ENCODE measurements around the gene ARFGAP1.

ARFGAP1 gene

DNA sequence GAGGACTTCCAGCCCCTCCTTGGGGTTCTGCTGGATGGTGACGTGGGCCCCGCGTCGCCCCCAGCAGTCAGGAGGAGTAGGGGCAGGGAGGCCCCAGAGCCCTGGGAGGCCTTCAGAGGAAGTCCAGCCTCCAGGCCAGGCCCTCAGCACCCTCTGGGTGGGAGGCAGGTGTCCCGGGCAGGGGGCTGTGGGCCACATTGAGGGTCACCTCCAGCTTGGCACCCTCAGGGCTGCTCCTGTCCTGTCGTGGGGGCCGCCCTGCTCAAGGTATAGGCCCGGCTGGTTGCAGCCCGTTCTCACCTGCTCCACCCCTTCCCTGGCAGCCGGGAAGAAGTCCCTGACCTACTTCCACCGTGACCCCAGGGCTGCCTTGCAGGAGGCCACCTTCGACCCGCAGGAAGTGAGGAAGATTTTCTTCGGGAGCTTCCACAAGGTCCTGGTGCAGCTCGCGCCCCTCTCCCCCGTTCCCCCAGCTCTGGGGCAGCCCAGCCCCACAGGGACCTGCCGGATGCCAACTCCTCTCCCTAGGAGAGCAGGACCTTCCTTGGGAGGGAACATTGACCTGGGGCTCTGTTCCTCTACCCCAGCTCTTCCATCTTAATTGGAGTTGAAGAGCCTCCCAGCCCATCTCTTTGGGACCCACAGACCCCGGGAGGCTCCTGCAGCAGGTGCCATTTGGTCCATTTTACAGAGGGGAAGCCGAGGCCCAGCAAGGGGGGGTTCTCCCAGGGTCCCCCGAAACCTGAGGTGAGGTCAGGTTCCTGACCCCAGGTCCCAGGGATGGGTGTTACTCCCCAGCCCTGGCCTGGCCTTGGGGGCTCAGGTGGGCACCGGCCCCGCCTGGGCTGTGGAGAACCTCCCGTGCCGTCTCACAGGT, 46.8 kb downstream of the ARFGAP1 start:
- no peak for DNase-seq (ENCODE audit: low read depth in 2 of 2)

DNA sequence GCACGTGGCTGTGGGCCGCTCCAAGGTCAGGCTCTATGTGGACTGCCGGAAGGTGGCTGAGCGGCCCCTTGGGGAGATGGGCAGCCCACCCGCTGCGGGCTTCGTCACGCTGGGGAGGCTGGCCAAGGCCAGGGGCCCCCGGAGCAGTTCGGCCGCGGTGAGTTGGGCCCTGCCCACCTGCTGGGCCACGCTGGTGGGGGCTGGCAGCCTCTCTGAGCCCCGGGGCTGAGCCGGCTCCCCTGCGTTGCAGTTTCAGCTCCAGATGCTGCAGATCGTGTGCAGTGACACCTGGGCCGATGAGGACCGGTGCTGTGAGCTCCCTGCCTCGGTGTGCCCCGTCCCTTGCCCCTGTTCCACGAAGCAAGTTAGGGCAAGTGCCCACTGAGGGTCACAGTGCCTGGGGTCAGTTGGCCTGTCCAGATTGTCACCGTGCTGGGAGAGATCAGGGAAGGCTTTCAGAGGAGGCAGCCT, 47.5 kb downstream of the ARFGAP1 start:
- no peak for DNase-seq (ENCODE audit: low read depth in 2 of 2)

DNA sequence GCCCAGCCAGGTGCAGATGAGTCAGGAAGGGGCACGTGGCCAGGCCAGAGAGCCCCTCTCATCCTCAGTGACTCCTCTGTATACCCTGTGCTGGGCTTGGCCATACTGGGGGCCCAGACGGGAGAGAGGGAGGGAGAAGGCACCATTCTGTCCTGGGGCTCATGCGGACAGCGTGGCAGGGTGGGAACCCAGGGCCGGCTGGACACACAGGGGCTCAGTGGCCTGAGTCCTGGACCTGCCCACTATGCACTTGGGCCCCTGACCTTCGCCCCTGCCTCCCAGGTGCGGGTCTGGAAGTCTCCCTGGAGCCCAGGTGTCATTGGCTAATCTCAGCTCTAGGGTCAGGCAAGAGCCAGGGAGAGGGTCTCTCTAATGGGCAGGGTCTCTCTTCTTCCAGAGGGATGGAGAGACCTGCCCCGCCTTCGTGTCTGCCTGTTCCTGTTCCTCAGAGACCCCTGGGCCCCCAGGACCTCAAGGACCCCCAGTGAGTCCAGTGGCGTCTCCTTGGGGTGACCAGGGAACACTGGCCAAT, 48.1 kb downstream of the ARFGAP1 start:
- no peak for DNase-seq (ENCODE audit: low read depth in 2 of 2)

DNA sequence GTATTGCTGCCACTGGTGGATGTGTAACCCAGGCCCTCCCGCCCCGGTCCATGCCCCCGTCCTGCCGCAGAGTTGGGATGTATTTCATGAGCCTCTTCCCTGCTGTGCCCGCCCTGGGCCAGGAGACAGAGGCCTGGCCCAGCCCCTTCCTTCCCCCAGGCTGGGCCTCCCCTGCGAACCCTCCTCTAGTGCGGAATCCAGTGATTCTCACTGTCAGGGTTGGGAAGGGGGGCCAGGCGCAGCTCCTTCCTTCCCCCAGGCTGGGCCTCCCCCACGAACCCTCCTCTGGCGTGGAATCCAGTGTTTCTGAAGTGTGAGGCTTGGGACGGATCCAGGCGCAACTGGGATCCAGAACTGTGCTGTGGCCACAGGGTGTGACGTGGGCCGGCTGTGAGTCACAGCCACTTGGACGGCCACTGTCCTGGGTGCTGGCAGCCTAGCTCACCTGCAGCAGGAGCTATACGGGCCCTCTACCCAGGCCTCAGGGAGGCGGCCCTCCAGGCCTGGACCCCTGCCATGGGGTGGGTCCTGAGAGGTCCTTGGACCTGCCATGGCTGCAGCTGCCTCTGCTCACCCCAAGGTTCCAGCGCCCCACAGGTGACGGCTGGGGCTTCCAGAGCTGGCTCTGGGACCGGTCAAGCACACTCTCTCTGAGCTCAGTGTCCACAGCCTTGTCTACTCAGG, 48.7 kb downstream of the ARFGAP1 start:
- no peak for DNase-seq (ENCODE audit: low read depth in 2 of 2)

DNA sequence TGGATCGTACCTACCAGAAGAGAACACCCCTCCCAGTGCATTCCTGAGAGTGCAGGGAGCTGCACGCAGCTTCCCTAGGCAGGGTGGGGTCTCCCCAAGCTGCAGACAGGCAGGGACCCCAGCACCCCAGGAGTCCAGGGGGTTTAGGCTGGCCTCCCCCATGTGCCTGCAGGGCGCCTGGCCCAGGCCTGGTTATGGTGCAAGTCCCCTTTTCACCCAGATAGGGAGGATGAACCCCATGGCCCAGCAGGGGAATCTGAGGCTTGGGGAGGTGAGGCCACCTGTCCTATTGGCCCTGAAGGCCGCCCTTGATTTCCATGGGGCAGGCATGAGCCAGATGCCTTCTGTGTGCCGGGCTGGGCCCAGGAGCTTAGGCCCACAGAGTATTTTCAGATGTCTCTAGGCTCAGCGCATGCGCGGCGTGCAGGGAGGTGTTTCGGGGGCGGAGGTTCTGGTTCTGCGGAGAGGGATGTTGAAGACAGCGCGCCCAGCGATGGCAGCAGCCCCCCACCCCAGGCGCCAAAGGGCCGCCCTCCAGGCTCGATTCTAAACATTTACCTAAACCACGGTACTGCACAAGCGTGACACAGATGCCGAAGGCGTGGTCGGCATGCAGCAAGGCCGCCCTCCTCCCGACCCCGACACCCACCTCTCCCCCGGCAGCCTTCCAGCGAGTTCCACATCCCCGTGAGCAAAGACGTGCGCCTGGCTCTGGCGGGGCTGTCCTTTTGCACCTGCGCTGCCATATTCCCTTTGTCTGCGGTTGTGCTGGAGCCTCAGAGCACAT, 49.7 kb downstream of the ARFGAP1 start:
- DNase-seq (ENCODE audit: low read depth in 2 of 2): no peak

DNA sequence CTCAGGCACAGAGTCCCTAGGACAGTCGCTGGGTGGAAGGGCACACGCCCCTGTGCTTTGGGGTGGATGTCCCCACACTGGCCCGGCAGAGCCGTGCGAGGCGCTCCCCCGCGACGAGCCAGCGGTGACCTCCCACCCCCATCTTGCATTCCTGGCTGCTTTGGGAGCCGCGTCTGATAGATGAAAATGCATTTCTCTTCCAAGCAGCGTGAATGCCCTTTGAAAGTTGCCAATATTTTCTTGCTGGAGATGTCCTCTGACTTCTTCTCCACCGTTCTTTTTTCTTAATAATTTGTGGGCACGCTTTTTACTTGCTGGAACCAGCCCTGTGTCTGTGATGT, 50.3 kb downstream of the ARFGAP1 start:
- no peak for DNase-seq (ENCODE audit: low read depth in 2 of 2)

DNA sequence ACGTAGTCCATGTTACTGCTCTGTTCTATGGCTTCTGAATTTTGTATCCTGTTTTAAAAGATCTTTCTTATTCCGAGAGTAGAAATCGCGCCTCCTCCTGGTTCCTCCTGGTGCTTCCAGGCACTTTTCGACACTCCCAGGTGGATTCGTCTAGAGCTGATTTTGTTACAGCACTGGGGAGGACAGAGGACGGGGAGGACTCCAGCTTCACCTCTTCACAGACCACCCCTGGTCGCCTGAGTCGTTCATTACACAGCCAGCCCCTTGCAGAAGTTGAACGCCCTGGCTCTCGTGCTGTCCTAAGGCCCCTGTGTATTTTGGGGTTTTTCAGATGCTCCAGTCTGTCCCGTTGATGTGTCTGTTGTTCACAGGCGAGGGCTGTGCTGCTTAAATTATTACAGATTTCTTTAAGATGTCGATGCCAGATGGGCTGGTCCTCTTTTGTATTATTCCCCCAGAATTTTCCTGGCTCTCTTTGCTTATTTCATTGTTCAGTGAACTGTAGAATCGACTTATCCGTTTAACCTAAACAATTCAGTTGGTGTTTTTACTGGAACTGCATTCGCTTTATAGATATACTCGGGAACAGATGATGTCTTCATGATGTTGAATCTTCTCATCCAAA, 50.9 kb downstream of the ARFGAP1 start:
- no peak for DNase-seq (ENCODE audit: low read depth in 2 of 2)

DNA sequence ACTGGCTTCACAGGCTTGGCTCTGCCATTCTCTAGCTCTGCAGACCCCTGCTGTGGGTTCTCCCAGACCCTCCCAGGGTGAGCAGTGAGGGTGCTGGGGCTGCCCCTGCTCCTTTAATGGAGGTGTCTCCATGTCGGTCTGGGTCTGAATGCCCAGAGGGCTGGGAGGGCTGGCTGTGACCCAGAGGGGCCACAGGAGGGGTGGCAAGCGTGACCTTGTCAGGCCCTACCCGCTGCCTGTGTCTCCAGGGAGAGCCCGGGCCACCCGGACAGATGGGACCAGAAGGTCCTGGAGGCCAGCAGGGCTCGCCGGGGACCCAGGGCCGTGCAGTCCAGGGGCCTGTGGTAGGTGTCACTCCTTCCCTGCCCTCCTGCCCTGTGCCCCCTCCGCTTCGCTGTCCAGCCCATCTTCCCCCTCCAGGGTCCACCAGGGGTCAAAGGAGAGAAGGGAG, 52.4 kb downstream of the ARFGAP1 start:
- DNase-seq (ENCODE audit: low read depth in 2 of 2): no peak

DNA sequence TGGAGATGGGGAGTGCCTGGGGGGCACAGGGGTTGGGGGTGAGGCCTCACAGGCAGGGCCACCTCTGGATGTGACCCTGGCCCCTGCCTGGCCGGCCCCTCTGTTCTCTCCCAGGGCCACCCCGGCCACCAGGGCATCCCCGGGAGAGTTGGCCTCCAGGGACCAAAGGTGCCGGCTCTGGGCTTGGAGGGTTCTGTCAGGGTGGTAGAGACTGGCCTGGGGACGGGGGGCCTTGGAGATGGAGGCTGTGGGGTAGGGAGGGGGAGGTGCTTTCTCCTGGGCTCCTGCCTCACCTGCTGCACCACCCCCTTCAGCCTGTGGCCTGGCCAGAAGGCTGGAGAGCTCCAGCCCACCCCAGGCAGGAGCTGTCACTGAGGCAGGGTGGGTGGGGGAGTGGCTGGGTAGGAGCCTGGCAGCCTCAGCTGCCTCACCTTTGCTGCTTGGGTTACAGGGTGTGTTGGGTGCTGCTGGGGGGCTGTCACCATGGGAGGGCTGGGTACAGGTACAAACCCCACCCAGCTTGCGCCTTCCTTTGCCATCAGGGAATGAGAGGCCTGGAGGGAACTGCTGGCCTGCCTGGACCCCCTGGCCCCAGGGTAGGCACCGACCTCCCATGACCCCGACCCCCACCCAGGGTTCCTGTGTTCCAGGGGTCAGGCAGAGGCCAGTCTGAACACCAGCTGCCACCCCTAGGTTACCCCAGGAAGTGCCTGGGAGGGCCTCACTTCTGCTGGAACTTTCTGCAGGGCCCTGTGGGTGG, 53.1 kb downstream of the ARFGAP1 start:
- no peak for DNase-seq (ENCODE audit: low read depth in 2 of 2)

DNA sequence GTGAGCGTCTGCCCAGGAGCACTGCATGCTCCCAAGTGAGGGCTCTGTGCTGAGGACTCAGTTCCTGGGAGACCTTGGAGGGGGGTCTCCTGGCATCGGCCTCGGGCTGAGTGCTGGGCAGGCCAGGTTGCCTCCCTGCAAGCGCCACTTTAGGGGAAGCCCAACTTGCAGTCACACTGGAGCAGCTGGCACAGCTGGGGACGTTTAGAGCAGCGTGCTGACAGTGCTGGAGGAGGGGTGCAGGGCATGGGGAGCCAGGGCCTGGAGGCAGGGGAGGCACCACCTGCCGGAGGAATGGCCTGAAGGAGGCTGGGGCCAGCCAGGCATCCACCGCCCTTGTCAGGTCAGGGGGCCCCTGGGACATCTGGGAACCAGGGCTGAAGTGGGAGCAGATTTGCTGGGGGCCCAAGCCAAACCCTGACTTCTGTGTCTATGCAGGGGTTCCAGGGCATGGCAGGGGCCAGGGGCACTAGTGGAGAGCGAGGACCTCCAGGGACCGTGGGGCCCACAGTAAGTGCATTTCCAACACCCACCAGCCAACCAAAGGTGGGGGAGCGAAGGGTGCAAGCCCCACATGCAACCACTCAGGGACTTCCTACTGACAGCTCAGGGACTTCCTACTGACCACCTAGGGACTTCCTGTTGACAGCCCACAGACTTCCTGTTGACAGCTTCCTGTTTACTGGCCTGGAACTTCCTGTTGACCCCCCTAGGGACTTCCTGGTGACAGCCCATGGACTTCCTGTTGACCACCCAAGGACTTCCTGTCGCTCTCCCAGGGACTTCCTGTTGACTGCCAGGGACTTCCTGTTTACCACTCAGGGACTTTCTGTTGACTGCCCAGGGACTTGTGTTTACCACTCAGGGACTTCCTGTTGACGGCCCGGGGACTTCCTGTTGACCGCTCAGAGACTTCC, 54.0 kb downstream of the ARFGAP1 start:
- DNase-seq (ENCODE audit: low read depth in 2 of 2): no peak

DNA sequence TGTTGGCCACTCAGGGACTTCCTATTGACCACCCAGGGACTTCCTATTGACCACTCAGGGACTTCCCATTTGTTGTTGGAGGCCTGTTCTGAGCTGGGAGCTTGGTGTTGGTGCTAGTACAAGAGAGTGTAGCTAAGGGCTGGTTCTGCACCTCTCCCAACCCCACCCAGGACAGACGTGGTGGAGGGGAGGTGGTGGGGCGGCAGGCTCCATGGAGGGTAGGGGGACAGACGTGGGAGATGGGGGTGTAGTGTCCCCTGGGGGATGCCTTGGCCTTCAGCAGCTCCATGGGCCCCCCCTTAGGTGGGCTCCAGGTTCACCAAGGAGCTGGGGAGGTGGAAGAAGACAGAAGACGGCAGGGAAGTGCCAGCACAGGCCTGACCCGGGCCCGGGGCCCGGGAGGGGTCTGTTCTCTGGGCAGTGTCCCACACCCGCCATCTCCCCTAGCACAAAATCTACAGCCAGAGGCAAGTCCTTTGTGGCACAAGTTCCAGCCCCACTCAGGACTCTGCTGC, 54.7 kb downstream of the ARFGAP1 start:
- DNase-seq (ENCODE audit: low read depth in 2 of 2): no peak

DNA sequence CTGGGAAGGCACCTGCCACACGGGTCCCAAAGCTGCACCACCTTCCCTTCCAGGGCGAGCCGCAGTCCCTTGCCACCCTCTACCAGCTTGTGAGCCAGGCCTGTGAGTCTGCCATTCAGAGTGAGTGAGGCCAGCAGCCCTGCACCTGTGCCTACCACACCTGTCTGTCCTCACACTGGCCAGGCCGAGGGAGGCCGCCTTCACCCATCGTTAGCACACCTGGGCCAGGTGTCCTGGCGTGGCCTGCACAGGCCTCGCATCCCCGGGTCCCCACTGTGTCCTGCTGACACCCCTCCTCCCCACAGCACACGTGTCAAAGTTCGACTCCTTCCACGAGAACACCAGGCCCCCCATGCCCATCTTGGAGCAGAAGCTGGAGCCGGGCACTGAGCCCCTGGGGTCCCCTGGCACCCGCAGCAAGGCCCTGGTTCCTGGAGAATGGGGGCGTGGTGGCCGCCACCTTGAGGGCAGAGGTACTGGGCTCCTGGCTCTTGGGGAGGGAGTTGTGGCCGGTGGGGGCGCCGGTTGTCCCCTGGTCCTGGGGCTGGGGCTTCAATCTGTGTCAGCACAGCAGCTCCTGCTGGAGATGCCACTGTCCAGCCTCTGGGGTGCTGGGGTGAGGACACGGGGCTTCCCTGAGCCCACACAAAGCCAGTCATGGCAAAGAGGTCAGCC, 55.5 kb downstream of the ARFGAP1 start:
- DNase-seq (ENCODE audit: low read depth in 2 of 2): no peak

DNA sequence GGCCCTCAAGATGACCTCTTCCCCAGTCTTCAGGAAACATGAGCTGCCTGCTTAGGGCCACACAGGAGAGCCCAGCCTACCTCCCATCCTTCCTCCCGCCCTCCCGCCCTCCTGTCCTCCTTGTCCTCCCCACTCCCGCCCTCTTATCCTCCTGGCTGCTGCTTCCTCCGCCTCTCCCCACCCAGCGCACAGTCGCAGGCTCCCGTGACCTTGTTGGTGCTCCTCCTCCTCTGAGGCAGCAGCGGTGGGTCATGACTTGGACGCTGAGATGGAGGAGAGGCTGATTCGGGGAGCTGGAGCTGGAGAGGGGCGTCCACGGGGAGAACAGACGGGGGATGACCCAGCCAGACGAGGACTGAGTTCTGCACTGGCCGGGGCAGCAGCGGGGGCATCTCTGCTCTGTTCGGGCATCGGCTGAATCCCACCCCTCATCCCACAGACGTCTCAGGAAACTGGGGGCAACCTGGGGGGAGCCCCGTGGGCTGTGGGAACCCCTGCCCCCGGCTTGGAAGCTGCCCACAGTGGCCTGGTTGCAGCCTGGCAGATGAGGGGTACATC, 56.2 kb downstream of the ARFGAP1 start:
- DNase-seq (ENCODE audit: low read depth in 2 of 2): no peak

DNA sequence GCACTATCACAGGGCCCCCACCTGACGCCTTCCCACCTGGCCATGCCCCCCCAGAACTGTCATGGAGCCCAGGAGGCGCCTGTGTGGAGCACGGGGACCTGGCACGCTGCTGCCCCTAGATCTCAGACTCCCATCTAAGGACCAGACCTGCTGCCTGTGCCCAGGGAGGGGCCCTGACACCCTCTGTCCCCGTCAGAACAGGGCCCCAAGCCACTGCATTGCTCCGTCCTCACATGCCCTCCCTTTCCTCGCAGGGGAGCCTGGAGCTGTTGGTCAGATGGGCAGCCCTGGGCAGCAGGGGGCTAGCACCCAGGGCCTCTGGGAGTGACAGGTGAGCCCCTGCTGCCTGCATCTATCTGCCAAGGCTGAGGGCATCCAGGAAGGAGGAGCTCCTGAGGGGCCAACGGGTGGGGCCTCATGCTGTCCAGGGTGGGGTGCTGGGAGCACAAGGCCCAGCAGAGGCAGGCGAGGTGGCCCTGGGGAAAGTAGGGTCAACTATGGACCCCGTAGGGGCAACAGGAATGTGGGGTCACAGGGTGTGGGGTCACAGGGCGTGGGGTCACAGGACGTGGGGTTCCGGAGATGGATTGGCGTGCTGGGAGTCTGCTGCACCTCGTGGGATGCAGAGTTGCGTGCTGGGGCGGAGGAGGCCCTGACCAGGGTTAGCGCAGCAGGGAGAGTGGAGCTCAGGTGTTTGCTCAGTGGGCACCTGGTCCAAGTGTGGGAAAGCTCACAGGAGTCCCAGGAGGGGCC, 56.9 kb downstream of the ARFGAP1 start:
- DNase-seq (ENCODE audit: low read depth in 2 of 2): no peak

DNA sequence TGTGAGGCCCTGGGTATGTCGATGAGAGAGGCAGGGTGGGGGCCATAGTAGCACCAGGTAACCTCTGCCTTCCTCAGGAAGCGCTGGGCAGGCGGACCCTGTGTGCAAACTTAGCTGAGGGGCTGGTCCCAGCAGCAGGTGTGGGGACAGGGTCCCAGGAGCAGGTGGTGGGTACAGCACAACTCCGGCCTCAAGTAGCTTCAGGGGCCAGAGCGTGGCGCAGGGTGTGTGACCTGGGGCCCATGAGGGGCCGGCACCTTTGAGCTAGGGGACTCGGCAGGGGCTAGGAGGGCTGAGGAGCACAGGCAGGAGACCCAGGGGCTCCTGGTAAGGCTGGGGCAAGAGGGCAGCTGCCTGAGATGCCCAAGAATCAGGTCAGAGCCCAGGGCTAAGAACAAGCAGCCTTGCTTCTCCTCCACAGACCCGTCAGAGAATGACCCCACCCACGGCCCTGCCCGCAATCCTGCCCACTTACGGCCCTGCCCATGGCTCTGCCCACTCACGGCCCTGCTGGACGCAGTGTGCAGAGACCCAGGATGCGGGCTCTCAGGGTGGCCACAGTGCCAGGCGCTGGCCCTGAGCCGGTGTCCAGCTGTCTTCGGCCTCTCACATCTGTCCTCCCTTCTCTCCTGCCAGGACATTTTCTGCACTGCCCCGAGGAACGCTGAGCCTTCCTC, 57.6 kb downstream of the ARFGAP1 start:
- DNase-seq (ENCODE audit: low read depth in 2 of 2): no peak

DNA sequence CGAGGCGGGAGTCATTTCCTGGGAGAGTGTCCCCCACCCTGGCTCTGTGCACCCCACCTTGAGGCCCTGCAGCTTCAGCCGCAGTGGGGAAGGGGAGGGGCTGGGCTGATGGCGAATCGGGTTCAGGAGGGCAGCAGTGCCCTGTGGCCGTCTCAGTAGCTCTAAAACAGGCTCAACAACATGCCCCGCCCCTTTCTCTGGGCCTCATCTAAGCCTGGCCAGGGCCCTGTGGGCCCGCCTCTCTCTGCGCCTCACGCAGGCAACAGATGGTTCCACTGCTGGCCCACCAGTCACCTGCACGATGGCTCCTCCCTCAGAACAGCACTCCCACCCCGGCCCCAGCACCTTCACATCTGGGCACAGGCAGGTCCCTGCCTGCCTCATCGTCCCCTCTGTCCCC, 58.3 kb downstream of the ARFGAP1 start:
- no peak for DNase-seq (ENCODE audit: low read depth in 2 of 2)

DNA sequence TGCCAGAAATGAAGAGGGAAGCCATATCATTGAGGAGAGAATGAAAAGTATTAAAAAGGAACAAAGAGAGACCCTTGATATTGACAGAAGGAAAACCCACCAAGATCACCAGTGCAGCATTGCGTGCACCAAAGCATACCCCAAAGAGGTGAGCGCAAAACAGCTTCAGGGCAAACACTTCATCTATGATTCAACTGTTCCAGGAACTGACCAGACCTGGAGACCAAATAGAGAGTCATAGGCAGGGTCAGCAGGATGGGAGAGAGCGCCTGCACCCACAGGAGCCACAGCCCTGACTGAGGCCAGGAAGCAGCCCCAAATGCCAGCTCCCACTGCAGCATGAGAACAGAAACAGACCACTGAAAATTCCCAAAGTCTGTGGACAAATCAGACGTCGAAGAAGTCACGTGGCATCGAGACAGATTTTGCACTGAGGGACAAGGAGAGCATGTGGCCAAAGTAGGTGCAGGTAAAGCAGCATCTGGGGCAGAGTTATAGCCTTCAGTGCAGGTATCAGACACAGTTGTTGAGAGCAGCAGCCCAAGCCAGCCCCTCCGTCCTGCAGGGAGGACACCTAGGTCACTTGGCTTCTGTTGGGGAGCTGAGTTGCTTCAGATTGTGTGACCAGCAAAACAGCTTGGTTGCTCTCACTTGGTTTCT, 59.3 kb downstream of the ARFGAP1 start:
- DNase-seq (ENCODE audit: low read depth in 2 of 2): no peak
